ENCODE measurements around the gene DENND1A.

DNA sequence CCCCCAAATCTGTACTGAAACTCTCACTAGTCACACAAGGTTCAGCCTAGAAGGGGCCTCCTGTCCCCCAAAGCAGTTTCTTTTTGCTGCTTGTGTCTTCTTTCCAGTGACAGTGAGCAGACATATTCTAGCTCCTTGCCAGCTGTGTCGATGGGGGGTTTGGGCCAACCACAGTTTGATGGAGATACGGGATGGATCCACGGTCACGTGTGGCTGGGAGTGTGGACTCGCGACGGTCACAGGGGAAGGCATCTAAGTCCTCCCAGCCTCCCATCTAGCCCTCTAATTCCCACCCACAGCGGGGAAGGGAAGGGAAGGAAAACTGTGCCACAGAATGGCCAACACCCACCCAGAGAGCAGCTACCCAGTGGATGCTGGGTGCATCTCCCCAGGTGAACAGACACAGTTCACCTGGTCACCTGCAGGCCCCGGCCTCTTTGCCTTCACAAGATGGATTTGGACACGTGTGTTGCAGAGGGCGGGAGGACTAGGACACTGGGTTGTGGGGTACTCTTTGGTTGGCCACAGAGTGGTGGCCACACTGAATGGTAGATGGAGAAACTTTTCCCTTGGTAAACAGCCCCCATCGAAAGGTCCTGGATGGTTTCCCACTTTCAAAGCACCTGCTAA, 519.5 kb downstream of the DENND1A start:
- TF ChIP-seq POLR2AphosphoS5 (IDR thresholded peaks at IDR 0.05; ENCODE audit: borderline replicate concordance, low read depth, low read length) (no peak), EZH2 (IDR thresholded peaks at IDR 0.05) (no peak), FOXP2 (optimal IDR thresholded peaks at IDR 0.05; ENCODE audit: control extremely low read depth, extremely low read length, insufficient read depth) (no peak)
